ENCODE data around the gene NFE2L2. TPM values are rescaled to one million over a fixed set of nuclear protein-coding genes. Genes with fewer than 3 reads are reported as not detected.
A peak's percentile ranks its signal among the peaks of the same experiment; 100 is the strongest.

The NFE2L2 gene
- total RNA-seq, 2 donors from 2014 or later, result 45.1 to 55.4 TPM

GRCh38 chr2:177306550-177306949 is 42.0 kb upstream of the NFE2L2 start:
- intact Hi-C loops (cut with DNase I), result no loop called here
- no peak for ATAC-seq
- no peak for DNase-seq
- 90 to 91% methylated on average over 3 of the region's 3 CpGs for WGBS, 2 donors
- Histone ChIP-seq H3K27ac (no peak overlapping the region), H3K36me3 (replicated peaks in 1 of 2; ENCODE audit: insufficient read depth in 1 of 2, low read depth in 2 of 2) (no peaks in the 10 kb centered on the region), H3K4me1 (no peaks in the 10 kb centered on the region), H3K27me3 (no peaks in the 10 kb centered on the region), H3K4me3 (no peak overlapping the region), H3K9me3 (no peaks in the 10 kb centered on the region)
- TF ChIP-seq POLR2A (IDR thresholded peaks at IDR 0.05), result no peak
- TF ChIP-seq, protein P1, sequence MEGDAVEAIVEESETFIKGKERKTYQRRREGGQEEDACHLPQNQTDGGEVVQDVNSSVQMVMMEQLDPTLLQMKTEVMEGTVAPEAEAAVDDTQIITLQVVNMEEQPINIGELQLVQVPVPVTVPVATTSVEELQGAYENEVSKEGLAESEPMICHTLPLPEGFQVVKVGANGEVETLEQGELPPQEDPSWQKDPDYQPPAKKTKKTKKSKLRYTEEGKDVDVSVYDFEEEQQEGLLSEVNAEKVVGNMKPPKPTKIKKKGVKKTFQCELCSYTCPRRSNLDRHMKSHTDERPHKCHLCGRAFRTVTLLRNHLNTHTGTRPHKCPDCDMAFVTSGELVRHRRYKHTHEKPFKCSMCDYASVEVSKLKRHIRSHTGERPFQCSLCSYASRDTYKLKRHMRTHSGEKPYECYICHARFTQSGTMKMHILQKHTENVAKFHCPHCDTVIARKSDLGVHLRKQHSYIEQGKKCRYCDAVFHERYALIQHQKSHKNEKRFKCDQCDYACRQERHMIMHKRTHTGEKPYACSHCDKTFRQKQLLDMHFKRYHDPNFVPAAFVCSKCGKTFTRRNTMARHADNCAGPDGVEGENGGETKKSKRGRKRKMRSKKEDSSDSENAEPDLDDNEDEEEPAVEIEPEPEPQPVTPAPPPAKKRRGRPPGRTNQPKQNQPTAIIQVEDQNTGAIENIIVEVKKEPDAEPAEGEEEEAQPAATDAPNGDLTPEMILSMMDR (IDR thresholded peaks at IDR 0.05), result no peak

GRCh38 chr2:177303939-177304338 is 39.4 kb upstream of the NFE2L2 start:
- DNase-seq (no peak), ATAC-seq (no peak)
- H3K36me3 ChIP-seq (replicated peaks in 1 of 2; ENCODE audit: insufficient read depth in 1 of 2, low read depth in 2 of 2), result no peaks in the 10 kb centered on the region
- no peak overlapping the region for H3K27ac ChIP-seq
- no peak for TF ChIP-seq POLR2A (IDR thresholded peaks at IDR 0.05)
- TF ChIP-seq, protein P1 (IDR thresholded peaks at IDR 0.05), result no peak
- no peaks in the 10 kb centered on the region for H3K9me3 ChIP-seq
- H3K4me3 ChIP-seq, result no peak overlapping the region
- H3K27me3 ChIP-seq, result no peaks in the 10 kb centered on the region
- no peaks in the 10 kb centered on the region for H3K4me1 ChIP-seq
- intact Hi-C loops (cut with DNase I), result no loop called here

DNA sequence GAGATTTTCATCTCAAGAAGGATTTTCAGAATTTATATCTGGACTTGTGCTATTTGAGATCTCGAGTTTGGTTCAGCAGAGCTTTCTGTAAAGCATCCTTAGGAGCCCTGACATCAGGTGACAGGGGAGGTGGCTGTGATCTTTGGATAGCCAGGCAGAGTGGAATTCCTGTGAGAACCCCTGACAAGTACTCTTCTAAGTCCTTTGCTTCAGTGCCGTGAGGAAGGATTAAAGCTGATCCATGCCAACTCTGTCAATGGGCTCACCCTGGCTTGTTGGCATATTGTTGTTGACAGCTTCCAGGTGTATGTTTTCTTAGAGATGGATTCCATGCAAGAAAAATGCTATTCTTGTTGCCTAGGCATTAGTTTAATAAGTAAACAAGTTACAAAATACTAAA is 38.0 kb upstream of the NFE2L2 start:
- Histone ChIP-seq H3K9me3 (no peaks in the 10 kb centered on the region), H3K36me3 (replicated peaks in 1 of 2; ENCODE audit: insufficient read depth in 1 of 2, low read depth in 2 of 2) (no peaks in the 10 kb centered on the region), H3K27ac (no peak overlapping the region), H3K4me1 (no peaks in the 10 kb centered on the region), H3K4me3 (no peak overlapping the region), H3K27me3 (no peaks in the 10 kb centered on the region)
- intact Hi-C loops (cut with DNase I), result no loop called here
- 45 to 50% methylated on average over 2 of the region's 2 CpGs for WGBS, 2 donors
- ATAC-seq (no peak), DNase-seq (no peak)
- no peak for TF ChIP-seq POLR2A (IDR thresholded peaks at IDR 0.05)
- TF ChIP-seq, protein P1 (IDR thresholded peaks at IDR 0.05), result no peak

DNA sequence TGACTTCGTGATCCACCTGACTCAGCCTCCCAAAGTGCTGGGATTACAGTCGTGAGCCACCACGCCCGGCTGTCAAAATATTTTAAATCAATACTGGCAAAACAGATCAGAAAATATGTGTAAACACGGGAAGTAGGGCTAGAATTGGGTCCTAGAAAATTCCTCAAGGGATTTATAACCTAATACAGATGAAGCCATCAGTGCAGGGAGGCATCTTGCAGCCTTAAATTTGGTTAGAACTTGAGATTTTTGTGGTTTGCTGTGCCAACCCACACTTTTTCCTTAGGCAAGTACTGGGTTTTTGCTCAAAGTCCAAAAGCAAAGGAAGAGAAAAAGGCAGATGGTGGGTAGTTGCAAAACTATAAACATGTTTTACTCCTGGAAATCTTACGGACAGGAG is 33.7 kb upstream of the NFE2L2 start:
- ATAC-seq (no peak), DNase-seq (no peak)
- H3K4me1 ChIP-seq, result no peaks in the 10 kb centered on the region
- no peaks in the 10 kb centered on the region for H3K36me3 ChIP-seq (replicated peaks in 1 of 2; ENCODE audit: insufficient read depth in 1 of 2, low read depth in 2 of 2)
- H3K4me3 ChIP-seq, result no peak overlapping the region
- intact Hi-C loops (cut with DNase I), result loop anchor here (10.0 kb wide), 1 partner anchor 113 kb away; no protein-coding TSS in a partner anchor
- H3K27ac ChIP-seq, result no peak overlapping the region
- TF ChIP-seq, protein P1 (IDR thresholded peaks at IDR 0.05), result no peak
- 72 to 80% methylated on average over 6 of the region's 6 CpGs for WGBS, 2 donors
- no peaks in the 10 kb centered on the region for H3K9me3 ChIP-seq
- H3K27me3 ChIP-seq, result no peaks in the 10 kb centered on the region

- Histone ChIP-seq H3K4me3 (no peak overlapping the region), H3K36me3 (replicated peaks in 1 of 2; ENCODE audit: insufficient read depth in 1 of 2, low read depth in 2 of 2) (no peaks in the 10 kb centered on the region), H3K4me1 (no peaks in the 10 kb centered on the region), H3K27ac (no peak overlapping the region), H3K27me3 (no peaks in the 10 kb centered on the region), H3K9me3 (no peaks in the 10 kb centered on the region)
- intact Hi-C loops (cut with DNase I), result loop anchor here (10.0 kb wide), 1 partner anchor 111 kb away; no protein-coding TSS in a partner anchor
- WGBS, 2 donors, result 28 to 37% methylated on average over 3 of the region's 3 CpGs
- DNase-seq (no peak), ATAC-seq (peak; percentile 62)
- TF ChIP-seq, protein P1 (IDR thresholded peaks at IDR 0.05), result peak in 6 of 7 experiments; percentile 22 to 56 (median 48)
- no peak for TF ChIP-seq POLR2A (IDR thresholded peaks at IDR 0.05)
Observed at GRCh38 chr2:177296040-177296439, 31.5 kb upstream of the NFE2L2 start.
